WTC11 (cell line): ENCODE results near the gene SYDE2.
"Not testable (repeated sequence)": the region's sequence is repeated elsewhere in the genome, so short reads cannot be mapped to it uniquely, and the experiment has no call there.

Source experiments
- CTCF ChIP-seq: fragments of 200-600 bp; IDR thresholded peaks from 2 replicates; pipeline ENCODE4 v1.8.0; 2022; ENCODE audit warnings: antibody characterized with exemption
- ELF4 ChIP-seq: sonication (generic); formaldehyde crosslinking; IDR thresholded peaks from 2 replicates; pipeline ENCODE4 v1.8.1; 2022; ENCODE audit warnings: low read depth, mild to moderate bottlenecking, moderate library complexity, missing genetic modification reagents
- ESRRA ChIP-seq: sonication (generic); formaldehyde crosslinking; IDR thresholded peaks from 2 replicates; pipeline ENCODE4 v1.8.1; 2022; ENCODE audit warnings: mild to moderate bottlenecking, missing genetic modification reagents, borderline replicate concordance
- FOXJ3 ChIP-seq: sonication (generic); formaldehyde crosslinking; IDR thresholded peaks from 2 replicates; pipeline ENCODE4 v1.9.0; 2021; ENCODE audit warnings: missing genetic modification reagents, mild to moderate bottlenecking, borderline replicate concordance
- FOXP1 ChIP-seq: sonication (generic); formaldehyde crosslinking; IDR thresholded peaks from 2 replicates; pipeline ENCODE4 v1.8.0; 2022; ENCODE audit warnings: missing genetic modification reagents, mild to moderate bottlenecking, moderate library complexity, borderline replicate concordance
- HMGA2 ChIP-seq: fragments of 250-450 bp; sonication (Bioruptor Pico); IDR thresholded peaks from 2 replicates; pipeline ENCODE4 v1.4.0; 2021; ENCODE audit warnings: mild to moderate bottlenecking, moderate library complexity
- SP1 ChIP-seq: sonication (generic); formaldehyde crosslinking; conservative IDR thresholded peaks from 2 replicates; pipeline ENCODE4 v1.8.1; 2022; ENCODE audit warnings: missing genetic modification reagents
- TP53 ChIP-seq: sonication (generic); formaldehyde crosslinking; IDR thresholded peaks from 2 replicates; pipeline ENCODE4 v1.8.1; 2023; ENCODE audit warnings: mild to moderate bottlenecking, missing genetic modification reagents
- USF1 ChIP-seq: sonication (generic); formaldehyde crosslinking; IDR thresholded peaks from 2 replicates; pipeline ENCODE4 v1.8.0; 2022; ENCODE audit warnings: mild to moderate bottlenecking, missing genetic modification reagents
- USF2 ChIP-seq: sonication (generic); formaldehyde crosslinking; IDR thresholded peaks from 2 replicates; pipeline ENCODE4 v1.8.1; 2023; ENCODE audit warnings: mild to moderate bottlenecking, missing genetic modification reagents, moderate library complexity
- ZBTB21 ChIP-seq: sonication (generic); formaldehyde crosslinking; IDR thresholded peaks from 2 replicates; pipeline ENCODE4 v1.8.1; 2023; ENCODE audit warnings: mild to moderate bottlenecking, missing genetic modification reagents, borderline replicate concordance
- ZNF138 ChIP-seq: sonication (generic); formaldehyde crosslinking; conservative IDR thresholded peaks from 2 replicates; pipeline ENCODE4 v1.8.1; 2022; ENCODE audit warnings: mild to moderate bottlenecking, moderate library complexity, missing genetic modification reagents
- ZNF232 ChIP-seq: sonication (generic); formaldehyde crosslinking; IDR thresholded peaks from 2 replicates; pipeline ENCODE4 v1.8.0; 2022; ENCODE audit warnings: mild to moderate bottlenecking, missing genetic modification reagents
- ZNF263 ChIP-seq: sonication (generic); formaldehyde crosslinking; IDR thresholded peaks from 2 replicates; pipeline ENCODE4 v1.8.1; 2022; ENCODE audit warnings: low read depth, mild to moderate bottlenecking, moderate library complexity, missing genetic modification reagents

- not testable (repeated sequence) for TF ChIP-seq CTCF; ZNF263 (CRISPR knock-in tag); FOXP1 (CRISPR knock-in tag); USF1; ELF4 (CRISPR knock-in tag); SP1; FOXJ3 (CRISPR knock-in tag); USF2 (CRISPR knock-in tag); ZNF232 (CRISPR knock-in tag); HMGA2 (CRISPR knock-in tag); ZBTB21 (CRISPR knock-in tag); ZNF138 (CRISPR knock-in tag); ESRRA (CRISPR knock-in tag); TP53 (CRISPR knock-in tag)
These were observed 13.8 kb downstream of the SYDE2 start for GRCh38 chr1:85187021-85187420.
